Testis (tissue), 2 donors: Measurements from ENCODE around the gene CPT1C.

Experiments
- CTCF ChIP-seq, 3 experiments: fragments of 450-650 bp in 2 of 3; fragments of 200-600 bp in 1 of 3; sonication (generic) in 1 of 3; IDR thresholded peaks; one replicate each; pipeline ENCODE4 v1.5.1; 2016 to 2019; ENCODE audit warnings: antibody characterized with exemption in 3 of 3, mild to moderate bottlenecking in 2 of 3, moderate library complexity in 1 of 3
- POLR2A ChIP-seq: fragments of 450-650 bp; IDR thresholded peaks from one replicate; pipeline ENCODE4 v1.6.1; 2017; ENCODE audit warnings: antibody characterized with exemption, mild to moderate bottlenecking, moderate library complexity

GRCh38 chr19:49713236-49713845, 22.4 kb downstream of the CPT1C start:
- TF ChIP-seq CTCF (IDR thresholded peaks at IDR 0.05) (no peak), POLR2A (no peak)
